ENCODE results near the gene SCAND1. TPM values are rescaled to one million over a fixed set of nuclear protein-coding genes. Genes with fewer than 3 reads are reported as not detected.
"Not testable (repeated sequence)": the region's sequence is repeated elsewhere in the genome, so short reads cannot be mapped to it uniquely, and the experiment has no call there.

The SCAND1 gene
- total RNA-seq, 1 experiment from 2014 or later, result 93.8 TPM

DNA sequence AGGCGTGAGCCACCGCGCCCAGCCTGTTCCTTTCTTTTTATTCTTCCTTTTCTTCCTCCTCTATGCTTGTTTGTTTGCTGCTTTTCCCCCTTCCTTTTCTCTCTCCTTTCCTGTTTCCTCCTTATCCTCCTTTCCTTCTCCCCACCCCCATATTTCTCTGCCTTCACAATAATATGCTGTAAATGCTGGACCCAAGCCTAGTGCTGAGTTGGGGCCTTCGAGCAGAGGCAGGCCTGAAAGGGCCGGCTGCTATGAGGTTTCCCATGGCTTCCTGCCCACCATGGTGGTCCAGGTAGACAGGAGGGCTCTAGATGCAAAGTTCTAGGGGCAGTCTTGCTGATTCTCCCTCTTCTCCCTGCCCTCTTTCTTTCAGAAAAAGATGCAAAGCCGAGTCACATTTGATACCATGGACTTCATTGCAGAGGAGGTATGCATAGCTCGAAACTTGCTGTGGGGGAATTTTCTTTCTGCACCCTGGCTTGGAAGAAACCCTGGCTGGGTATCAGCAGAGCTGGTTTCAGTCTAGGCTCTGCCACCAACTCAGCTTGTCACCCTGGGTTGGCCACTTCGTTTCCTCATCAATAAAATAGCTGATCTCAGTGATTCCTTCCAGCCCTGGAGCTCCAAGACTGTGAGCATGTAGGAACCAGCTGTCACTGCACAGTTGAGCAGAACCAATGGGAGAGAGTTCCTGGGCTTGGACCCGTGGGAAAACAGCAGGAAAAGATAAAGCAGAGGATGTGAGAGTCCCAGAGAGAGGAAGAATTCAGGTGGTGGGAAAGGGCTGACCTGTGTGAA is 21.5 kb upstream of the SCAND1 start:
- Histone ChIP-seq H3K27me3 (ENCODE audit: control insufficient read depth, insufficient read depth, low read length) (no peaks in the 10 kb centered on the region), H3K36me3 (replicated peaks; ENCODE audit: control insufficient read depth, insufficient read depth, low read length) (no peaks in the 10 kb centered on the region), H3K4me3 (ENCODE audit: insufficient read depth, low read depth, low read length) (no peak overlapping the region)
- no peak for DNase-seq

DNA sequence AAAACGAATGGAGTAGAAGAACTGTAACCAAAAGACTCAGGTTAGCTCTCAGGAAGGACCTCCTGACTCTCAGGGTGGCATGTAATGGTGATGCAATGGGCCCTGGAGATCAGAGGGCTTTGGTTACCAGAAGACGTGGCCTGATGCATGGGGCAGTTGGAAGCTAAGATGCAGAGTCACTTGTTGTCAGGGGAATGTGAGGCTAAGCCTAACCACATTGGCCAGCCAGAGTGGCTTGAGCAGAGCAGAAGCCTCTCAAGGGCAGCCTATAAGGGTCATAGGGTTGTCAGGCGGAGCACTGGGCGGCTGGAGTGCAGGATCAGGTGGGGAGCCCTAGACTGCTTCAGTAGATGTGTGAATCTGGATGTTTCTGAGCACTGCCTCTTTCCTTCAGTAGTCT is 20.0 kb upstream of the SCAND1 start:
- no peak for DNase-seq
- Histone ChIP-seq H3K4me3 (ENCODE audit: insufficient read depth, low read depth, low read length) (no peak overlapping the region), H3K27me3 (ENCODE audit: control insufficient read depth, insufficient read depth, low read length) (no peaks in the 10 kb centered on the region), H3K36me3 (replicated peaks; ENCODE audit: control insufficient read depth, insufficient read depth, low read length) (no peaks in the 10 kb centered on the region)

DNA sequence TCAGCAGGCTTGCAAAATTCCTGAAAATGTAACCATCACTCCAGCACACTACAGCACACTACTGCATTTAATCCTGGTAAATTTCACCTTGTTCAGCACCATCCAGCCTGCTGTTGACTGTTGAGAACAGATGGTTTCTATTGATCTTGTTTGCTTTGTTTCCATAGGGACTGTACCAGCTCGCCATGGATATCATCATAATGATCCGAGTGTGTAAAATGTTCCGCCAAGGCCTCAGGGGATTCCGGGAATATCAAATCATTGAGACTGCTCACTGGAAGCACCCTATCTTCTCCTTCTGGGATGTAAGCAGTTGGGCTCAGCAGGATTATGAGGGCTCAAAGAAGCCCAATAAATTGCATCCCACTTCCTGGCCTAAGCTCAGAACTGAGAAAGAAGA is 18.2 kb upstream of the SCAND1 start:
- Histone ChIP-seq H3K27me3 (ENCODE audit: control insufficient read depth, insufficient read depth, low read length) (no peaks in the 10 kb centered on the region), H3K4me3 (ENCODE audit: insufficient read depth, low read depth, low read length) (no peak overlapping the region), H3K36me3 (replicated peaks; ENCODE audit: control insufficient read depth, insufficient read depth, low read length) (no peaks in the 10 kb centered on the region)
- DNase-seq, result no peak

DNA sequence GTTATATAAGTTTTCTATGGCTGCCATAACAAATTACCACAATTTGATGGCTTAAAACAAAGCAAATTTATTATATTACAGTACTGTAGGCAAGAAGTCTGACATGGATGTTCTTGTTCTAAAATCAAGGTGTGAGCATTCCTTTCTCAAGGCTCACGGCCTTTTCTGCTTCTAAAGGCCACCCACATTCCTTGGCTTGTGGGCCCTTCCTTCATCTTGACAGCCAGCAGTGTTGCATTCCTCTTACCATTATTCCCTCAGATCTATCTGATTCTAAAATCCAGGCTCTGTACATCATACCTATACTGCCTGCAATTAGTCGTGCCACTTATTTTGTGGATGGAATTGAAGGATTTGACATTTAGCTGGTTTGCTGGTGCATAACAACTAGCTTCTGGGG is 17.7 kb upstream of the SCAND1 start:
- Histone ChIP-seq H3K27me3 (ENCODE audit: control insufficient read depth, insufficient read depth, low read length) (no peaks in the 10 kb centered on the region), H3K36me3 (replicated peaks; ENCODE audit: control insufficient read depth, insufficient read depth, low read length) (no peaks in the 10 kb centered on the region), H3K4me3 (ENCODE audit: insufficient read depth, low read depth, low read length) (no peak overlapping the region)
- no peak for DNase-seq

DNA sequence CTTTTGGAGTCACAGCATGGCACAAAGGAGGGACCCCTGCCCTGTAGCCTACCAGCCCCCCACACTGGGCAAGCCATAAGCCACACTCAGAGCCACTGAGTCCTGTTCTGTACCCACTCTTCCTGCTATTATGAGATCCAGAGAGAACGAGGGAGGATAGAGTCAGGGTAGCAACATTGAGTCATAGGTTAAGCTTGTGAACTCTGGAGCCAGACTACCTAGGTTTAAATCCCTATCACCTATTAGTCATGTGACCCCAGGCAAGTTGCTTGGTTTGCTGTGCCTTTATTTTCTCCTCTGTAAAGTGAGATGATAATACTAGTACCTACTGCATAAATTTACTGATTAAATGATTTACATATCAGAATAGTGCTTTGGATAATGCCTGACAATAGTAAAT is 14.6 kb upstream of the SCAND1 start:
- DNase-seq, result no peak
- Histone ChIP-seq H3K36me3 (replicated peaks; ENCODE audit: control insufficient read depth, insufficient read depth, low read length) (no peaks in the 10 kb centered on the region), H3K4me3 (ENCODE audit: insufficient read depth, low read depth, low read length) (no peak overlapping the region), H3K27me3 (ENCODE audit: control insufficient read depth, insufficient read depth, low read length) (no peaks in the 10 kb centered on the region)

DNA sequence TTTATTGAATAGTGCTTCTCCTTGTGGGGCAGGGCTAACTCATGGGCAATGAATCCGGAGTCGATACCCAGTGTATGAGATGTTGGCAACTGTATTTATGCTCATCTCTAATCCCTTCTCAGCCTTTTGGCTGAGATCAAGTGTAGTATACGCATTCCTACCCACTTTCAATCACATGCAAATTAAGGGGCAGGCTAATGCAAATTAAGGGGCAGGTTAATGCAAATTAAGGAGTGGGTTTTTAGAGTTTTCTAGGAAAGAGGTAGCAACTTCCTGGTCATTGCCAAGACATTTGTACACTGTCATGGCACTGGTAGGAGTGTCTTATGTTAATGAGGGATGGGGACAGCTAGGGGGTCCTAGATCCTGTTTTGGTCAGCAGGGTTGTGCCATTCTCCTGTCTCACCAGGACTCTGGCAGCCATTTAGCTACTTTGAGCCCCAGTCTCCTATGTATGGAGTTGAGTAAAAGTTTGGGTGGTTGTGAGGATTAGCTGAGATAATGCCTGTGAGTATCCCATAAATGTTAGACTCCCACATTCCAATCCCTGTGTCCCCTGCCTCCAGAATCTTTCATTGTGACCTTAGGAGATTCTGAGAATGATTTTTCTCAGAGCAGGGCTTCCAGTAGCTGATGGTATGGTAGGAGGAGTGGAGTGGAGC is 13.8 kb upstream of the SCAND1 start, which contains the start of gene CNBD2:
Gene CNBD2 (plus strand): TSS at position 612 of the 662 bp plus-strand sequence. CDS start 173 bp downstream, outside the sequence.
- no peak for DNase-seq
- no peak within 1 kb of the TSS for H3K4me3 ChIP-seq (ENCODE audit: insufficient read depth, low read depth, low read length)
- H3K27me3 ChIP-seq (ENCODE audit: control insufficient read depth, insufficient read depth, low read length), result no peaks in the 10 kb centered on the region
- no peaks in the 10 kb centered on the region for H3K36me3 ChIP-seq (replicated peaks; ENCODE audit: control insufficient read depth, insufficient read depth, low read length)

DNA sequence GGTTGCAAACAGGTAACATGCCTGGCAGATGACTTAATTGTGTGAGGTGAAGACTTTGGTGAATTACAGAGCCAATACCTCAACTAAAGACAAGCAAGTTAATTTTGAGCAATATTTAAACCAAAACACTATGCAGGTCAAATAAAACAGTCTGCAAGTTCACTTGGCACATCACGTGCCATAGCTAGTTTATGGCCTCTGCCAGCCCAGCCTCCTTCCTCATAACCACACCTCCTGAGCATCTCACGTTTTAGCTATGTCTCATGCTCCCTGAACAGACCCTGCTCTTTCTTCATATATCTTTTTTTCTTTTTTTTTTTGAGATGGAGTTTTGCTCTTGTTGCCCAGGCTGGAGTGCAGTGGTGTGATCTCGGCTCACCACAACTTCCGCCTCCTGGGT is 9.6 kb upstream of the SCAND1 start:
- Histone ChIP-seq H3K36me3 (replicated peaks; ENCODE audit: control insufficient read depth, insufficient read depth, low read length) (no peaks in the 10 kb centered on the region), H3K27me3 (ENCODE audit: control insufficient read depth, insufficient read depth, low read length) (no peaks in the 10 kb centered on the region), H3K4me3 (ENCODE audit: insufficient read depth, low read depth, low read length) (no peak overlapping the region)
- no peak for DNase-seq

DNA sequence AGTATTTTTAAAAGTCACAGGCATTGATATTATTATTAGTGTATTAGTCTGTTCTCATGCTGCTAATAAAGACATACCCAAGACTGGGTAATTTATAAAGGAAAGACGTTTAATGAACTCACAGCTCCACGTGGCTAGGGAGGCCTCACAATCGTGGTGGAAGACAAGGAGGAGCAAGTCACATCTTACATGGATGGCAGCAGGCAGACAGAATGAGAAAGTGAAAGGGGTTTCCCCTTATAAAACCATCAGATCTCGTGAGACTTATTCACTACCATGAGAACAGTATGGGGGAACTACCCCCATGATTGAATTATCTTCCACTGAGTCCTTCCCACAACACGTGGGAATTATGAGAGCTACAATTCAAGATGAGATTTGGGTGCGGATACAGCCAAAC is 5.0 kb upstream of the SCAND1 start:
- not testable (repeated sequence) for DNase-seq; H3K36me3 ChIP-seq (replicated peaks; ENCODE audit: control insufficient read depth, insufficient read depth, low read length); H3K27me3 ChIP-seq (ENCODE audit: control insufficient read depth, insufficient read depth, low read length); H3K4me3 ChIP-seq (ENCODE audit: insufficient read depth, low read depth, low read length)

DNA sequence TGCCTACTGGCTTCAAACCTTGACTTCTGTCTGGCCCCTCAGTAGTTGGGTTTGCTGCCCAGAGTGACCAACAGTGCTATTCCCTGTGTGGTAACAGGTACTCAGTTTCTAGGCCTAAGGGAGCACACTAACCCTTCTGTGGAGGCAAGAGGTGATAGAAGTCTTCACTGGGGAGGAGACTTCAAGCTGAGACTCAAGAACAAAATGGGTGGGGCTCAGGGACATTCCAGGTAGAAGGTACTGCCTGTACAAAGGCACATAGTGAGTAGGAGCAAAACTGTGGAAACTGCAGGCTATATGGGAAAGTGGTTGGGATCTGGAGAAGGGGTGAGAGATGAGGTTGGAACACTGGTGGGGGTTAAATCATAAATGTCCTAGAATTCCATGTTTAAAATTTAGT is 2.3 kb upstream of the SCAND1 start:
- no peak for DNase-seq
- H3K27me3 ChIP-seq (ENCODE audit: control insufficient read depth, insufficient read depth, low read length), result no peaks in the 10 kb centered on the region
- H3K4me3 ChIP-seq (ENCODE audit: insufficient read depth, low read depth, low read length), result no peak overlapping the region
- no peaks in the 10 kb centered on the region for H3K36me3 ChIP-seq (replicated peaks; ENCODE audit: control insufficient read depth, insufficient read depth, low read length)

DNA sequence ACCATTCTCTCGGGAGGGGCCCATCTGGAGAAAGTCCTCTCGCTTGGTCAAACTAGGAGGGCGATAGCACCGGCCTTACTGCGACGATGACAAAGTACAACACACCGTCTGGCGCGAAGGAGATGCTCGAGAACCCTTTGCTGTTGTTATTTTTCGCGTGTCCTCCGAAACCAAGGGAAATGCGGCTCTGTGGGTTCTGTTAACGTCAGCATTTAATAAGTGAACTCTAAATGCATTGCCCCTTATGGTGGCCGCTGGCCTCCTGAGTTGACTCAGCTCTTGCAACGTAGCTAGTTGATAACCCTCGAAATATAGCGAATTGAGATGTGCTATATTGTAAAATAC is 577 bp upstream of the SCAND1 start:
- no peaks in the 10 kb centered on the region for H3K36me3 ChIP-seq (replicated peaks; ENCODE audit: control insufficient read depth, insufficient read depth, low read length)
- DNase-seq, result no peak
- H3K4me3 ChIP-seq (ENCODE audit: insufficient read depth, low read depth, low read length), result peak overlapping the region; percentile 98
- H3K27me3 ChIP-seq (ENCODE audit: control insufficient read depth, insufficient read depth, low read length), result no peaks in the 10 kb centered on the region

DNA sequence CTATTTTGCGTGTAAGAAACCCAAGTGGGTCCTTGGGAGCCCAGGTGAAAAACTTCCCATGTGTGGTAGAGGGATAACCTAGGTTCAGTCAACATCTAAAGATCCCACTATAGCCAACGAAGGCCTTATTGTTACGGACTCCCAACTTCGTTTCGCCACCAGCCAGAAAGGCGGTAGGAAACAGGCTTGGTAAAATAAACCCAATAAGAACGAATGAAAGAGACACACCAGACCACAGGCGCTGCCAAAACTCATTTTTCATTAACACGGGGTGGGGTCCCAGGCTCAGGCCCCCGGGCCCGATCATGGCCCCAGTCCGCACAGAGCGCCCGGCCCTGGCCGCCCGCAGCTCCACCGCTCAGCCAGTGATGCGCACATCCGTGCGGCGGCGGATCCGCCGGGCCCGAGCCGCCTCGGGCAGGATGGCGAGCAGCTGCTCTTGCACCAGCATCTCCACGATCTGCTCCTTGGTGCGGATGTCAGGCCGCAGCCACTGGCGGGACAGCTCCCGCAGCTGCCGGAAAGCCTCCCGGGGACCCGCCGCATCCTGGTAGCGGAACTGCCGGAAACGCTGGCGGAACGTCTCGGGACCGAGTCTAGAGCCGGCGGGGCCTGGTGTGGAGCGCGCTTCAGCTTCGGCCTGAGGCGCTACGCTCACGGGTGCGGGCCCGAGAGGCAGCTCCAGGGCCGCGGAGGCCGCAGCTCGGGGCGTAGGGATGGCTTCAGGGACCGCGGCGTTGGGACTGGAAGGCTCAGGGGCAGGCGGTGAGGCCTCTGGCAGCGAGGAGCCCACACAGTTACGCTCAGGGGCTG is 709 bp downstream of the SCAND1 start:
- DNase-seq, result peak; percentile 75
- Histone ChIP-seq H3K4me3 (ENCODE audit: insufficient read depth, low read depth, low read length) (peak overlapping the region; percentile 98), H3K36me3 (replicated peaks; ENCODE audit: control insufficient read depth, insufficient read depth, low read length) (no peaks in the 10 kb centered on the region), H3K27me3 (ENCODE audit: control insufficient read depth, insufficient read depth, low read length) (no peaks in the 10 kb centered on the region)

DNA sequence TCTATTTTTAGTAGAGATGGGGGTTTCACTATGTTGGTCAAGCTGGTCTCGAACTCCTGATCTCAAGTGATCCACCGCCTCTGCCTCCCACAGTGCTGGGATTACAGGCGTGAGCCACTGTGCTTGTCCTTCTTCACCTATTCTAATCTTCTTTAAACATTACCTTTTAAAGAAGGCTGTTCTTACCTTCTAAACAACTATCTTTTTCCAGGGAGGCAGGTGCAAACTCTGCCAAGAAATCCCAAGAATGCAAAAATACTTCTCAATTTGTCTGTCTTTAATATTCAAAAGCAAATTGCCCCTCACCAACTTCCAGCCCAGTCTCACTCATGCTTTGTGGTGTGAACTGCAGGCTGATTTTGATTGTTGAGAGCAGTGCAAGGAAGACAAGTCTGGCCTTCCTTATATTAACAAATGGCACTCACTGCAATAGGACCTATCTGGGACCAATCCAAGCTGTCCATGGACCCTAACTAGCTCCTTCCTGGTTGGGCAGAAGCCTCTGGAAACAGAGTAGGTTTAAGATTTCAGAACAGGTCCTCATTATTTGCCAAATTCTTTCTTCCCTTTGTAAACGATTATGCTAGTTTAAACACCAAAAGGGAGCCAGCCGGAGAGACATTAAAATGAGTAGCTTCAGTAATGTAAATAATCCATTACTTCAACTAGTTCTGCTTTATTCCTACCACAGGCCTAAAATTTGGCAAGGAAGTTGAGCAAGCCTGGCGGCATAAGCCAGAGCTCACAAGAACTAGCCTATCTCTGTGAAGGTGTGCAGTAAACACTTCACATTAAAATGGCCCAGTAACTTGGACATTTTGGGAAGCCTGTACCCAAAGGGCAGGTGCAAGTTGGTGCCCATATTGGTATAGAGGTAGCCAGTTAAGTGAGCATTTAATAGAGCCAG is 1.6 kb downstream of the SCAND1 start:
- H3K27me3 ChIP-seq (ENCODE audit: control insufficient read depth, insufficient read depth, low read length), result no peaks in the 10 kb centered on the region
- no peak for DNase-seq

DNA sequence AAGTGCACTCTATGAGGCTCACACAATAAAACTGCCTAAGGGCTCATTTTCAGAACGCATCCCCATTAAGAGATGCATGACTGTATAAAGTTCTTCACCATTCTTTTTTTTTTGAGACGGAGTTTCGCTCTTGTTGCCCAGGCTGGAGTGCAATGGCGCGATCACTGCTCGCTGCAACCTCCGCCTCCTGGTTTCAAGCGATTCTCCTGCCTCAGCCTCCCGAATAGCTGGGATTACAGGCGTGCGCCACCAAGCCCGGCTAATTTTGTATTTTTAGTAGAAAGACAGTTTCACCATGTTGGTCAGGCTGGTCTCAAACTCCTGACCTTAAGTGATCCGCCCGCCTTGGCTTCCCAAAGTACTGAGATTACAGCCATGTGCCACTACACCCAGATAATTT is 2.2 kb downstream of the SCAND1 start:
- DNase-seq; H3K27me3 ChIP-seq (ENCODE audit: control insufficient read depth, insufficient read depth, low read length); H3K4me3 ChIP-seq (ENCODE audit: insufficient read depth, low read depth, low read length); H3K36me3 ChIP-seq (replicated peaks; ENCODE audit: control insufficient read depth, insufficient read depth, low read length): not testable (repeated sequence)

More for the DNA sequence above, 1.6 kb downstream of the SCAND1 start:
- Histone ChIP-seq H3K4me3 (ENCODE audit: insufficient read depth, low read depth, low read length) (peak overlapping the region; percentile 98), H3K36me3 (replicated peaks; ENCODE audit: control insufficient read depth, insufficient read depth, low read length) (peaks cover 4% of the 10 kb centered on the region; the same call in 1 of the 2 replicates)

DNA sequence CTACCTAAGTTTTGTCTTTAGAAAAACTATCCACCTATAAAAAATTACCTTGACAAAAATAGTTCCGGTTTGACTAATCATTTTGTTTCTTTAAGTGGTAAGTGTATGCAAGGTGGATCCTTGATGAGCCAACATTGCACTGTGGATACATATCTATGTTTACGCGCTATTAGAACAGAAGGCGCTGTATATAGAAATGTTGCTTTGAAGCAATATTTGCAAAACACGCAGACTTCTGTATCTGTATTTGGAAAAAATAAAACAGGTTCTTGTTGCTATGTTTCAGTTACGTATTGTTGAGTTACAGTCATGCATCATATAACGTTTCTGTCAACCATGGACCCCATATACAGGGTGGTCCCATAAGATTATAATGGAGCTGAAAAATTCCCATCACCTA is 4.2 kb downstream of the SCAND1 start:
- Histone ChIP-seq H3K36me3 (replicated peaks; ENCODE audit: control insufficient read depth, insufficient read depth, low read length) (peaks cover 8% of the 10 kb centered on the region; the same call in 1 of the 2 replicates), H3K27me3 (ENCODE audit: control insufficient read depth, insufficient read depth, low read length) (no peaks in the 10 kb centered on the region), H3K4me3 (ENCODE audit: insufficient read depth, low read depth, low read length) (no peak overlapping the region)
- no peak for DNase-seq
